ENCODE data around the gene EIF3J. TPM values are rescaled to one million over a fixed set of nuclear protein-coding genes. Genes with fewer than 3 reads are reported as not detected.

The EIF3J gene
- total and polyA plus RNA-seq, 10 of the 15 experiments (the other 5 are each of a cell fraction or from before 2014, with no cell fraction given) = 34.7 to 126 (median 64.1) TPM

- intact Hi-C loops (cut with micrococcal nuclease; ENCODE audit: unreplicated experiment) (no loop called here), in situ Hi-C loops (cut with MboI) (no loop called here)
- H3K27ac ChIP-seq (ENCODE audit: control insufficient read depth, insufficient read depth) = no peak overlapping the region
- H3K79me2 ChIP-seq (ENCODE audit: control insufficient read depth, insufficient read depth, low read length) = no peaks in the 10 kb centered on the region
- RAD21 ChIA-PET (ENCODE audit: unreplicated experiment) = no interaction called here
- BruUV-seq (replicated peaks) = no TSS peak
- WGBS (ENCODE audit: insufficient coverage, insufficient replicate concordance, low lambda C conversion rate, missing lambda C conversion rate) = 97% methylated on average over 1 of the region's 1 CpG
- no peaks in the 10 kb centered on the region for H3K9me3 ChIP-seq (replicated peaks; ENCODE audit: control insufficient read depth, insufficient read depth, low read length)
- POLR2A ChIA-PET = interaction anchor here (0.6 kb wide), 1 partner anchor 709 kb away, joined by 3 read pairs; no protein-coding TSS in a partner anchor
- no peak overlapping the region for H3K9ac ChIP-seq (ENCODE audit: control insufficient read depth, insufficient read depth, low read length)
- H3K27me3 ChIP-seq (replicated peaks in 1 of 2; ENCODE audit: control insufficient read depth in 2 of 2, insufficient read depth in 2 of 2, low read length in 1 of 2) = no peaks in the 10 kb centered on the region
- H3K4me1 ChIP-seq (ENCODE audit: control insufficient read depth, insufficient read depth, low read length) = no peaks in the 10 kb centered on the region
- TF ChIP-seq RAD21 (IDR thresholded peaks at IDR 0.05; ENCODE audit: insufficient read depth, low read depth, low read length) = no peak
- TF ChIP-seq PAX5 (IDR thresholded peaks at IDR 0.05; ENCODE audit: borderline replicate concordance, low read depth, low read length) = no peak
- TF ChIP-seq EZH2 (IDR thresholded peaks at IDR 0.05; ENCODE audit: borderline replicate concordance, control insufficient read depth, low read depth, low read length) = no peak
- no peak for TF ChIP-seq MLLT1 (IDR thresholded peaks at IDR 0.05)
- no peak for TF ChIP-seq BHLHE40 (IDR thresholded peaks at IDR 0.05; ENCODE audit: borderline replicate concordance in 1 of 2, low read depth in 2 of 2, low read length in 1 of 2)
- TF ChIP-seq IRF4 (IDR thresholded peaks at IDR 0.05; ENCODE audit: low read depth, low read length) = no peak
- no peak for TF ChIP-seq SUPT20H (IDR thresholded peaks at IDR 0.05; ENCODE audit: borderline replicate concordance, control insufficient read depth, low read depth, low read length)
- TF ChIP-seq NRF1 (conservative IDR thresholded peaks at IDR 0.05; ENCODE audit: low read depth, low read length) = no peak
- TF ChIP-seq REST (IDR thresholded peaks at IDR 0.05; ENCODE audit: low read depth, low read length) = no peak
- TF ChIP-seq BMI1 (IDR thresholded peaks at IDR 0.05; ENCODE audit: borderline replicate concordance) = no peak
- no peak for ATAC-seq
- peaks cover 0 to 21% of the 10 kb centered on the region in 2 experiments for H3K36me3 ChIP-seq (ENCODE audit: control insufficient read depth in 2 of 2, insufficient read depth in 2 of 2, low read length in 1 of 2)
- no peak overlapping the region for H3K4me2 ChIP-seq (ENCODE audit: control insufficient read depth, insufficient read depth)
- no peak for FAIRE-seq
- CTCF ChIA-PET = interaction anchor here (1.0 kb wide), 1 partner anchor 8 kb away, joined by 3 read pairs; no protein-coding TSS in a partner anchor
- SMC1A ChIA-PET (ENCODE audit: uncharacterized antibody, unreplicated experiment) = interaction anchor here (0.8 kb wide), 1 partner anchor 14 kb away, joined by 4 read pairs; no protein-coding TSS in a partner anchor
- no peak overlapping the region for H2AFZ ChIP-seq (ENCODE audit: control insufficient read depth, low read depth, low read length)
- DNase-seq (ENCODE audit: low read depth, low spot score) = no peak
- H4K20me1 ChIP-seq (ENCODE audit: control insufficient read depth, insufficient read depth) = no peaks in the 10 kb centered on the region
- no peak overlapping the region for H3K4me3 ChIP-seq
These were observed 69.8 kb downstream of the EIF3J start for GRCh38 chr15:44606740-44607139.

Other genes starting within 250 kb of the EIF3J start
- 47.4 and 49.6 TPM in 2 replicates for gene GOLM2, start 248.4 kb upstream of the EIF3J start, total RNA-seq (2014; rRNA removed)
- 58.9 and 59.2 TPM in 2 replicates for gene GOLM2, start 248.4 kb upstream of the EIF3J start, total RNA-seq (2014; rRNA removed; fragmentation: Illumina TruSeq; extraction: Trizol)
- gene GOLM2, start 248.4 kb upstream of the EIF3J start, total RNA-seq (2021) = 45.2 and 48.4 TPM in 2 replicates
- 23.5 and 35.6 TPM in 2 replicates for gene GOLM2, start 248.4 kb upstream of the EIF3J start, polyA plus RNA-seq (2011; rRNA removed)
- 39.0 and 49.7 TPM in 2 replicates for gene GOLM2, start 248.4 kb upstream of the EIF3J start, polyA plus RNA-seq (2014; fragmentation: Illumina TruSeq; extraction: Trizol)
- gene GOLM2, start 248.4 kb upstream of the EIF3J start, polyA plus RNA-seq (2014; fragmentation: Nextera tagmentation; extraction: Ambion mirVana) = 10 to 100 TPM; 10.9 to 15.1 TPM
- gene GOLM2, start 248.4 kb upstream of the EIF3J start, polyA plus RNA-seq (2014; rRNA removed) = 25.5 and 28.0 TPM in 2 replicates
- gene GOLM2, start 248.4 kb upstream of the EIF3J start, polyA plus RNA-seq (2016; fragmentation: Nextera tagmentation; extraction: Ambion mirVana) = 10 to 100 TPM; 46.1 to 47.1 TPM
- 71.0 and 77.1 TPM in 2 replicates for gene CTDSPL2, start 109.5 kb upstream of the EIF3J start, total RNA-seq (2014; rRNA removed)
- gene CTDSPL2, start 109.5 kb upstream of the EIF3J start, total RNA-seq (2014; rRNA removed; fragmentation: Illumina TruSeq; extraction: Trizol) = 61.6 and 62.1 TPM in 2 replicates
- 48.0 and 49.5 TPM in 2 replicates for gene CTDSPL2, start 109.5 kb upstream of the EIF3J start, total RNA-seq (2021)
- gene CTDSPL2, start 109.5 kb upstream of the EIF3J start, polyA plus RNA-seq (2011; rRNA removed) = 60.7 and 89.1 TPM in 2 replicates
- 48.6 and 53.7 TPM in 2 replicates for gene CTDSPL2, start 109.5 kb upstream of the EIF3J start, polyA plus RNA-seq (2014; fragmentation: Illumina TruSeq; extraction: Trizol)
- gene CTDSPL2, start 109.5 kb upstream of the EIF3J start, polyA plus RNA-seq (2014; fragmentation: Nextera tagmentation; extraction: Ambion mirVana) = 10 to 100 TPM; 10.7 to 14.3 TPM
- gene CTDSPL2, start 109.5 kb upstream of the EIF3J start, polyA plus RNA-seq (2014; rRNA removed) = 22.9 and 34.8 TPM in 2 replicates
- 10 to 100 TPM; 41.0 to 41.3 TPM for gene CTDSPL2, start 109.5 kb upstream of the EIF3J start, polyA plus RNA-seq (2016; fragmentation: Nextera tagmentation; extraction: Ambion mirVana)
- 61.2 and 65.6 TPM in 2 replicates for gene SPG11, start 126.5 kb downstream of the EIF3J start, total RNA-seq (2014; rRNA removed)
- gene SPG11, start 126.5 kb downstream of the EIF3J start, total RNA-seq (2014; rRNA removed; fragmentation: Illumina TruSeq; extraction: Trizol) = 57.2 and 62.1 TPM in 2 replicates
- 59.2 and 59.3 TPM in 2 replicates for gene SPG11, start 126.5 kb downstream of the EIF3J start, total RNA-seq (2021)
- 78.0 and 85.1 TPM in 2 replicates for gene SPG11, start 126.5 kb downstream of the EIF3J start, polyA plus RNA-seq (2011; rRNA removed)
- 48.2 and 51.5 TPM in 2 replicates for gene SPG11, start 126.5 kb downstream of the EIF3J start, polyA plus RNA-seq (2014; fragmentation: Illumina TruSeq; extraction: Trizol)
- 10 to 100 TPM; 22.1 to 23.6 TPM for gene SPG11, start 126.5 kb downstream of the EIF3J start, polyA plus RNA-seq (2014; fragmentation: Nextera tagmentation; extraction: Ambion mirVana)
- gene SPG11, start 126.5 kb downstream of the EIF3J start, polyA plus RNA-seq (2014; rRNA removed) = 39.9 and 46.2 TPM in 2 replicates
- gene SPG11, start 126.5 kb downstream of the EIF3J start, polyA plus RNA-seq (2016; fragmentation: Nextera tagmentation; extraction: Ambion mirVana) = 10 to 100 TPM; 34.3 to 41.7 TPM
- 11.0 and 11.5 TPM in 2 replicates for gene PATL2, start 174.2 kb downstream of the EIF3J start, total RNA-seq (2014; rRNA removed)
- gene PATL2, start 174.2 kb downstream of the EIF3J start, total RNA-seq (2014; rRNA removed; fragmentation: Illumina TruSeq; extraction: Trizol) = 12.5 and 13.1 TPM in 2 replicates
- gene PATL2, start 174.2 kb downstream of the EIF3J start, total RNA-seq (2021) = 10.7 and 11.5 TPM in 2 replicates
- 13.5 and 14.8 TPM in 2 replicates for gene PATL2, start 174.2 kb downstream of the EIF3J start, polyA plus RNA-seq (2011; rRNA removed)
- 11.9 and 14.8 TPM in 2 replicates for gene PATL2, start 174.2 kb downstream of the EIF3J start, polyA plus RNA-seq (2014; fragmentation: Illumina TruSeq; extraction: Trizol)
- 10 to 100 TPM; 12.4 TPM for gene PATL2, start 174.2 kb downstream of the EIF3J start, polyA plus RNA-seq (2014; fragmentation: Nextera tagmentation; extraction: Ambion mirVana)
- gene PATL2, start 174.2 kb downstream of the EIF3J start, polyA plus RNA-seq (2014; rRNA removed) = 16.2 and 19.3 TPM in 2 replicates
- gene PATL2, start 174.2 kb downstream of the EIF3J start, polyA plus RNA-seq (2016; fragmentation: Nextera tagmentation; extraction: Ambion mirVana) = 1 to 10 TPM; 4.2 to 7.3 TPM
- 4,481 and 5,701 TPM in 2 replicates for gene B2M, start 174.4 kb downstream of the EIF3J start, total RNA-seq (2014; rRNA removed)
- 5,217 and 5,589 TPM in 2 replicates for gene B2M, start 174.4 kb downstream of the EIF3J start, total RNA-seq (2014; rRNA removed; fragmentation: Illumina TruSeq; extraction: Trizol)
- gene B2M, start 174.4 kb downstream of the EIF3J start, total RNA-seq (2021) = 2,901 and 3,170 TPM in 2 replicates
- 12,663 and 17,808 TPM in 2 replicates for gene B2M, start 174.4 kb downstream of the EIF3J start, polyA plus RNA-seq (2011; rRNA removed)
- 11,414 and 13,691 TPM in 2 replicates for gene B2M, start 174.4 kb downstream of the EIF3J start, polyA plus RNA-seq (2014; fragmentation: Illumina TruSeq; extraction: Trizol)
- over 10,000 TPM; 16,306 to 22,794 TPM for gene B2M, start 174.4 kb downstream of the EIF3J start, polyA plus RNA-seq (2014; fragmentation: Nextera tagmentation; extraction: Ambion mirVana)
- gene B2M, start 174.4 kb downstream of the EIF3J start, polyA plus RNA-seq (2014; rRNA removed) = 4,868 and 5,894 TPM in 2 replicates
- gene B2M, start 174.4 kb downstream of the EIF3J start, polyA plus RNA-seq (2016; fragmentation: Nextera tagmentation; extraction: Ambion mirVana) = 1,000 to 10,000 TPM; 8,335 to 8,413 TPM
- 29.5 and 35.0 TPM in 2 replicates for gene TRIM69, start 199.4 kb downstream of the EIF3J start, total RNA-seq (2014; rRNA removed)
- gene TRIM69, start 199.4 kb downstream of the EIF3J start, total RNA-seq (2014; rRNA removed; fragmentation: Illumina TruSeq; extraction: Trizol) = 38.7 and 43.6 TPM in 2 replicates
- gene TRIM69, start 199.4 kb downstream of the EIF3J start, total RNA-seq (2021) = 48.8 and 50.7 TPM in 2 replicates
- 52.7 and 73.6 TPM in 2 replicates for gene TRIM69, start 199.4 kb downstream of the EIF3J start, polyA plus RNA-seq (2011; rRNA removed)
- 46.8 and 57.8 TPM in 2 replicates for gene TRIM69, start 199.4 kb downstream of the EIF3J start, polyA plus RNA-seq (2014; fragmentation: Illumina TruSeq; extraction: Trizol)
- gene TRIM69, start 199.4 kb downstream of the EIF3J start, polyA plus RNA-seq (2014; fragmentation: Nextera tagmentation; extraction: Ambion mirVana) = 10 to 100 TPM; 11.2 to 20.4 TPM
- 32.4 and 37.8 TPM in 2 replicates for gene TRIM69, start 199.4 kb downstream of the EIF3J start, polyA plus RNA-seq (2014; rRNA removed)
- gene TRIM69, start 199.4 kb downstream of the EIF3J start, polyA plus RNA-seq (2016; fragmentation: Nextera tagmentation; extraction: Ambion mirVana) = 10 to 100 TPM; 36.9 to 44.9 TPM

Measured in GM12878 (cell line).